Activated naive CD4-positive, alpha-beta T cell treated with anti-CD3 and anti-CD28 coated beads, Interleukin-2, amount 50 U/mL, for 16 hours (primary cell): ENCODE data around the gene FMR1NB.

Source experiments
- DNase-seq: peaks from one replicate; pipeline ENCODE4 v3.0.0-alpha.2; 2020

FMR1NB gene

DNA sequence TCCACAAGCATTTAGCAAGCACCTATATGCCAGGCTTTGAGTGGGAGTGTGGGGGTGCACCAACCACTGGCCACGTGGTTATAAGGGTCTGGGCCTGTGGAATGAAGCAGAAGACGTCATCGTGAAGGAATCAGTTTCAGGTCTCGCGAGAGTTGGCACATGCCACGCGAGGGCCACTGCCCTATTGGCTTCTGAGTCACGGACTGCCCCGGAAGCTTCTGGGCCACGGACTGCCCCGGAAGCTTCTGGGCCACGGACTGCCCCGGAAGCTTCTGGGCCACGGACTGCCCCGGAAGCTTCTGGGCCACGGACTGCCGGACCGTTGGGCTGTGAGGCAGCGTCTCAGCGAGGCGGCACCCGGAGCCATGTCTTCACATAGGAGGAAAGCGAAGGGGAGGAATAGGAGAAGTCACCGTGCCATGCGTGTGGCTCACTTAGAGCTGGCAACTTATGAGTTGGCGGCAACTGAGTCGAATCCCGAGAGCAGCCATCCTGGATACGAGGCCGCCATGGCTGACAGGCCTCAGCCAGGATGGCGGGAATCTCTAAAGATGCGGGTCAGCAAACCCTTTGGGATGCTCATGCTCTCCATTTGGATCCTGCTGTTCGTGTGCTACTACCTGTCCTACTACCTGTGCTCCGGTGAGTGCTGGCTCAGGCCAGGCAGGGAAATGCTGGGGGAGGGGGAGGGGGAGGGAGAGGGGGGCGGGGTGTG, at the start of gene FMR1NB:
Gene FMR1NB (plus strand): TSS at position 300 of the 715 bp plus-strand sequence. CDS start 66 bp downstream, at position 366.
- DNase-seq: no peak

DNA sequence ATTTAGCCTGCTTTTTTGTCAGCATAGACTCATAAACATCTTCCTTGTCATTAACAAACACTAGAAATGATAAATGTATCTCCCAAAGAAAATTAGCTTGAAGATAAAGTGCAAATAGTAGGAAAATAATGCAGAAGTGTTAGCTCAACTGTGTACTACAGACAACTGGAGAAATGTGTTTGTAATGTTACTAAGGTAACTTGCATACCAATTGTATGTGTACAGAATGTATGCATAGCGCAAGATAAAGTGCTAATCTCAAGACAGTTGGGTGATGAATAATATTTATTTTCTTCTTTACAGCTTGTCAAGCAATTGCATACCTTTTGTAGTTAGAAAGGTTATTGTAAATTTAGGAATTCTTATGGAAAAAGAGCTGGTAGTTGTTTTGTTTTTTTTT, 47.3 kb upstream of the FMR1NB start:
- no peak for DNase-seq

DNA sequence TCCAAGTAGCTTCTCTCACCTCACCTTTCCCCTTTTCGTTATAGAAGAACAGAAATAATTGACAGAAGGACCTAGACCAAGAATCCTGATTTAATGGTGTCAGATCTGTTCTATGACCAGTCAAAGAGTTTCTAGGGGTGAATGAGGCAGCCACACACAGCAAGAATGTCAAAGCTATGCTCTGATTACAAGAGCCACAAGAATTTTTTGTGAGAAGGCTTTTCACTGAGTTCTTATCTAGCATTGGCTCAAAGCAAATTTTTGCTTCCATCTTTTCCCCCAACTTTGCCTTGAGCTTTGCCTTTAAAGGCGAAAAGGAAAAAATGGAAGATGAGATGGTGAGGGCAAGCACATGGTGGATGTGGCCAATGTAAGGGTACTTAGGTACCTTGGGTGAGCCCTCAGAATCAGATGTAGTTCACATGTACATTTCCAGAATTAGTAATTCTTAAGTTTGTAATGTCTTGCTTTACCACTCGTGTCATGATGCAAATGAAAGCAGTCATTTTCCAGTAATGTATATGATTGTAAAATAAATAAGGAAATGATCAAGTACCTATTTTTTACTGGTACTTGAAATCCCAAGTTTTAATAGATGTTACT, 45.9 kb upstream of the FMR1NB start:
- no peak for DNase-seq

DNA sequence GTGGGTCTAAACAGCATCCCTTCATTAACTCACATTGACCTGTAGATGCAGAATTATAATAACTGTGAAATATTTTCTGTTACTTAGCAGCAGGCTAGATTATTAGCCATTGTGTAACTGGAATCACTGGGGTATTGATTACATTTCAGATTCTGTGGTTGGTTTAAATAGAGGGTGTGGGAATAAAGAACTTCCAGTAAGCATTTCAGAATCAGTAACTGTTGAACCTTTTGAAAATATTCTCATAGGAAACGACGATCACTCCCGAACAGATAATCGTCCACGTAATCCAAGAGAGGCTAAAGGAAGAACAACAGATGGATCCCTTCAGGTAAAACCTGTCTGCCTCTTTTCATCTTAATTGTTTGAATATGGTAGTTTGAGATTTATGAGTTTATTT, 35.9 kb upstream of the FMR1NB start:
- no peak for DNase-seq

- no peak for DNase-seq
Measured at GRCh38 chrX:147948531-147948930, 32.6 kb upstream of the FMR1NB start.

GRCh38 chrX:147950352-147950751, 30.8 kb upstream of the FMR1NB start:
- DNase-seq: no peak

GRCh38 chrX:147953976-147954375, 27.2 kb upstream of the FMR1NB start:
- DNase-seq: no peak

DNA sequence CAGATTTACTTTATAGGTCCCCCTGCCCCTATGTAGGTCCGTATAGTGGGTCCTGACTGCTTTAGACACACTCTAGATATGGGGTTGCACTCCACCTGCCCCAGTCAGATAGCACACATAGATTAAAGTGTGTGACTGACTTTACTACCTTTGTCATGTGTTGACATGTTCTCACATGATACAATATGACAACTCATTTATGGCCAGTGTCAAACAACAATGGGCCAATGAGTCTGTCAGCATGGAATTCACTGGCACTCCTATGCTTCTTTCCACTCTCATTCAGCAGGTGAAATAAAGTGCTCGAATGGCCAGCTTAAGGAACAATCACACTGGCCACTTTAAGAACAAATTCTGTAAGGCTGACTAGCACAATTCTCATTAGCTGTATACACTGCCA, 23.8 kb upstream of the FMR1NB start:
- DNase-seq: no peak

DNA sequence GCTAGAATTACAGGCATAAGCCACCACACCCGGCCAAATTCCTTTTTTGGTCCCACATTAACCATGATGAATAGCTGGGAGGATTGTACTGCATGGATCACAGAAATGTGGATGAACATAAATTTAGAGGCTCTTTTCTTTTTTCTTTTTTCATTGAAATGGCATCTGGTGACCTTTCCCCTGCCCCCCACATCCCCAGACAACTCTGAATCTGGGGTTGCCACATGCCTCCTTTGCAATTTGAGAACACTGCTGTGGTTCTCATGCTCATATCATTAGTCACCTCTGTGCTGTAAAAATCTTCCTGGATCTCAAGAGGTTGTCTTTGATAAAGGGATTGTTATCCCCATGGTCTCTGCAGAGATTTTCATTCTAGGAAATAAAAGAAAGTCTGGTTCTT, 22.8 kb upstream of the FMR1NB start:
- DNase-seq: no peak

GRCh38 chrX:147960722-147961121, 20.4 kb upstream of the FMR1NB start:
- no peak for DNase-seq

DNA sequence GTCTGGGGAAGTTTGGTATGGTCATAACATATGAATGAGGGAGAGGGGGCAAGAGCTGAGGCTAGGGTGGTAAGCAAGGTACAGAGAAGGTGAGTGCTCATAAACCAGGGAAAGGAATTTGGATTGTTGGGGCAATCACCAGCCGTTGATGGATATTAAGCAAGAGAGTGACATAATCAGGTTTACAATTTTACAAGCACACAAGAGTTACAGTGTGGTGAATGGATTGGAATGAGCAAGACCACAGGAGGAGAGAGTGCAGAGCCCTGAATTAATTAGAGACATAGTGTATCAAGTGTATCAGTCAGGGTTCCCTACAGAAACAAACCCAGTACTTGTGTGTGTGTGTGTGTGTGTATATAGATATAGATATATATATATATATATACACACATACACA, 18.7 kb upstream of the FMR1NB start:
- DNase-seq: no peak

DNA sequence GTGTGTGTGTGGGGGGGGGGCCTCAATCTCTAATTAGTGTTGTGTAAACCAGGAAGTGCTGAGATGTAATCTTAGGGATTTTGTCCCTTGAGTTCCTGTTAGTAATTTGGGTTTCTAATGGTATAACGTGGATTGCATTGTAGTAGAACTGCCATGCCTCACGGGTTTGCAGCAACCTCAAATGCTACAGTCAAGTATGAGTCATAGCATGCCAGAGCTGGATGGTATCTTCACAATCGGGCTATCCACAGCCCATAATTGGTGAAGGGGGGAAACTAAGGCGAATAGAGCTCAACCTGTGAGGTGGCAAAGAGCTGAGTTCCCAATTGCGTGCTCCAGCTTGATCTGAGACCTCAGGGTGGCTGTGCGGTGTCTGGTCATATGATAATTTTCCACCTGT, 2.2 kb upstream of the FMR1NB start:
- DNase-seq: no peak

DNA sequence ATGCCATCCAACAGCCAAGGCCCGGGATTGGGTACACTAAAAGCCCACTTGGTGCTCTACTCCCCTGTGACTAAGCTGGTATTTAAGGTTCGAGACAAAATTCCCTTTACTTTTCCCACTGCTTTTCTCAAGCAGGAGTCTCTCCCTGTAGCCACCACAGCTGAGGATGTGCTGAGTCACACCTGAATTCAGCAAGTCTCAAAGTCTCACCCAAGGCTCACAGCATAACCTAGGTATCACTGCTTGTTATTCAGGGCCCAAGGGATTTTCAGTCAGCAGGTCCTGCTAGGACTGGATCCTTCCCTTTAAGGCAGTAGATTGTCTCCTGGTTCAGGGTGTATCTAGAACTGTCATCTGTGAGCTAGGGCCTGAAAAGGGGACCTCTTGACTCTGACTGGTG, 39.2 kb downstream of the FMR1NB start:
- no peak for DNase-seq

GRCh38 chrX:148024425-148025148, 43.5 kb downstream of the FMR1NB start:
- DNase-seq: no peak

DNA sequence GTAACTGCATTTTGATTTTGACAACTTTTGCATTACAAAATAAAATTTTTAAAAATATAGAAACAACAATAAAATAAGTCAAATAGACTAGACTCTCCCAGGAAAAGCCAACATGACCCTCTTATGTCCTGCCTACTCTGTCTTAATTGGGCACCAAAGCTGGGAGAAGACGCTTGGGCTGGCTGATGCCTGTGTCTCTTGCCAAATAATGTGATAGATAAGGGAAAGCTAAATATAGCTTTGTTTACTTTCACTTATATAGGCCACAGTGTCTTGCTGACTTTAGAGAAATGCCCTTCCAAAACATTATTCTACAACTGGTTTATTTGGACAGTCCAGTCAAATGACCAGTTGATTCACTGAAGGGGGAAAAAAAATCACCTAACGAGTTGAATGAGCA, 54.2 kb downstream of the FMR1NB start:
- no peak for DNase-seq

- DNase-seq: no peak
Measured at GRCh38 chrX:148037020-148037419, 55.9 kb downstream of the FMR1NB start.

DNA sequence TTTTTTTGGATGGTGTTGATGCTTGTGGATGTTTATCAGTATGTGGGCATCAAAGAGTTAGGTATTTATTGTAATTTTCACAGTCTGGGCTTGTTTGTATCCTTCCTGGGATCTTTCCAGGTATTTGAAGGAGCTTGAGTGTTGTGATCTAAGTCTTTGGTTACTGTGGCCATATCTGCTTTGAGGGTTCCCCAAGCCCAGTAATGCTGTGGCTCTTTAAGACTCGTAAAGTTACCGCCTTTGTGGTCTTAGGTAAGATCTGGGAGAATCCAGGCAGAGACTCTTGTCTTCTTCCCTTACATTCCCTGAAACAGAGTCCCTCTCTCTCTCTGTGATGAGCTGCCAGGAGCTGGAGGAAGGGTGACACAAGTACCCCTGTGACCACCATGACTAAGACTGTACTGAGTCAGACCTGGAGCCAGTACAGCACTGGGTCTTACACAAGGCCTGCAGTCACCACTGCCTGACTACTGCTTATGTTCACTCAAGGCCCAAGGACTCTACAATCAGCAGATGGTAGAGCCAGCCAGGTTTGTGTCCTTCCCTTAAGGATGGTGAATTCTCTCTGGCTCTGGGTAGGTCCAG, 62.2 kb downstream of the FMR1NB start:
- no peak for DNase-seq

DNA sequence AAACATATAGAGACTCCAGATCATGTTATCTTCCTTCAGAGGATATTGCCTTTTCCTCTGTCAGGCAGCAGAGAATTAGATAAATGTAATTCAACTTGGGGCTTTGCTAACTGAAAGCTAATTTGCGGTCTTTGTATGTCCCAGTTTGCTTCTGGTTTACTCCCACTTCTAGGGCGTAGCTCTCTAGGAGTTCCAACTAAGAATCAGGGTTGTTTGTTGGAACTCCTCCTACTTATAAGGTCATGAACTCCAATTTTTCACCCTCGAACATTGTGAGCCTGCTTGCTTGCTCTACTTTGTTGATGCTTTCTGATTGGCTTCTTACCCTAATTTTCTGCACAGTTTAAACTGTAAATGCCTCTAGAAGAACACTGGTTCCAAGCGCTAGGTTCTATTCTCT, 66.1 kb downstream of the FMR1NB start:
- no peak for DNase-seq

DNA sequence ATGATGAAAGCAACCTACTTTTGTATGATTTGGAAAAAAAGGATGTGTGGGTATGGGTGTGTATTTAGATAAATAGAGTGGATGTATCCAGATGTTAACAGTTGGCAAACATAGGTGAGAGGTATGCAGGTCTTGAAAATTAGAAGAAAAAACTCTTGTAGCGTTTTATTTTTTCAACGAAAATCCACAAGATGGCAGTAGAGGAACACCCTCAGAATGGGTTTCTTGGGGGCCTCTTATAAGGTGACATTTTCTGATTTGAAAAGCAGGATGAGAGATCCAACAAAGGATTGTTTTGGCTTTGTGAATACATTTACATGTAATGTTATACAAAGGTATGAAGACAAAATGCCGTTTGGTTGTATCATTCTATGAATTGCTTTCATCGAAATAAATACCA, 68.3 kb downstream of the FMR1NB start:
- no peak for DNase-seq

- no peak for DNase-seq
Measured at GRCh38 chrX:148051973-148052372, 70.8 kb downstream of the FMR1NB start.

DNA sequence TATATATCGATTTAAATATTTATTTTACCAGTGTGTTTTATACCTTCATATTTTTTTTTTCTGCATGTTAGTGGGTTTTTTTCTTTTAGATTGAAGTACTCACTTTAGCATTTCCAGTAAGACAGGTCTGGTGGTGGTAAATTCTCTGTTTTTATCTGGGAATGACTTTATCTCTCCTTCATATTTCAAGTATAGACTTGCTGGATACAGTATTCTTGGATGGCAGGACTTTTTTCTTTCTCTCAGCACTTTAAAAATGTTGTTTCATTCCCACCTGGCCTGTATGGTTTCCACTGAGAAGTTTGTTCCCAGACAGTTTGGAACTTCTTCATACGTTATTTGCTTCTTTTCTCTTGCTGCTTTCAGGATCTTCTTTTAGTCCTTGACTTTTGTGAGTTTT, 86.1 kb downstream of the FMR1NB start:
- DNase-seq: no peak

DNA sequence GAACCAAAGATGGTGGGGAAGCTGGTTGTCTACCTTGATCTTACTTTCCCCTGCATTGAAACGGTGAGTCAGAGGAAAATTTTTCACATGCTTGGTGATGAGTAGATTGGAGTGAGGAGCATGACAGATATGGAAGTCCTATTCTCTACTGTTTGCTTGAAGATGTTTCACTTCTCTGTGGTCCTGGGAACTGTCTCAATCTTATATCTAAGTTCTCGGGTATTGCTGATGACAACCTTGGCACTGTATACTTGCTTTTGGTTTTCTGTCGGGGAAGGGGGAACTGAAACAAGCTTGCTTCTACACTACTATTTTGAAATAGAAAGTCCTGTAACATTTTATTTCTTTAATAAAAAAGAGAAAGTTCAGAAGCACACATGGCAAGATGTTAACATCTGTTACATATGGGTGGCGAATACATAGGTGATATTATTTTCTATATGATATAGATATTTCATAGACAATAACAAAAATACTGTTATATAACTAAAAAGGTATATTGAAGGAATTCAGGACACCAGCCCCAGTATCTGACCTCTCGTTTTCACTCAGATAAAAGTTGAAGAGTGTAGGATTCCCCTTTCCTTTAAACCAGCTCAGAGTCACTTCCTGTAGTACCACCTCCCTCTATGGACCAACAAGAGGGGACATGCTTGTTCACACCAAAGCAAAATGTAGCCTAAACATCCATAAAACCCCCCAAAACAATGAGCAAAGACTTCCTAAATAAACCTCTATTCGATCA, 88.8 kb downstream of the FMR1NB start:
- no peak for DNase-seq

GRCh38 chrX:148070504-148070877, 89.4 kb downstream of the FMR1NB start:
- no peak for DNase-seq
